GM12873 (cell line): ENCODE results near the gene MYBPH.

Source experiments
- TF ChIP-seq, protein P1 (sequence below): IDR thresholded peaks from 2 replicates; pipeline ENCODE4 v1.5.1; 2012; ENCODE audit warnings: low read depth, mild to moderate bottlenecking, moderate library complexity, low read length, control low read depth; ENCODE audit not compliant: insufficient read depth; ENCODE audit errors: missing control alignments

Gene MYBPH

DNA sequence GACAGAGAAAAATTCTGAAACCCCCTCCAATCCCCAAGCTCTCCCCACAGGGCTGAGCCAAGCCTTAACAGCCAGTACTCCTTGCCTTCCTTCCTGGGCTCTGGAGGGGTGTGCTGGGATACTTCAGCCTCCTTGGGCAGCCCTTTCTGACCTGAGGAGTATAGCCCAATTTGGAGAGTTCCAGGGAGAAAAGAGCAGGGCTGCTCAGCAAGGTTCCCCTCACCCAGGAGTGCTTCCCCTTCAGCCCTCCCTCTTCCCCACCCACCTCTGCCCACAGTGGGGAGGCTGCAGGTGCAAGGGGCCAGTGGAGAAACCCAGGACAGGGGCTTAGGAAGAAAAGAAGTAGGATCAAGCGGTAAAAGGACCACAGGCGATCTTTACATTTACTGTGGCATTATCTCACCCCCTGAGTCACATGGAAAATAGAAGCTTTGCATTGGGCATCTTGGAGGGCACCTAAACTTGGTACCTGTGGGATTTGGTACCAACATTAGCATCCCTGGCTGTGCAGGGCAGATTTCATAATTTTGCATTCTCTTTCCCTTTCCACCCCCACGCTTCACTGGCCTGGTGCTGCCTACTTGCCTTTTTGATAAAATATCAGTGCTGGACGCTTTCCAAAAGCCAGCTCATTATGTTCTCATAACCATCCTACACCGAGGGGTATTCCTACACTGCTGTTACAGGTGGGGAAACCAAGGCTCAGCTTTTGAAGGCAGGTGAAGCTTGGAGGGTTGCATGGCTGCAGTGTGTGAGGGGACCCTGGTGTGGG, 50.9 kb downstream of the MYBPH start:
- TF ChIP-seq, protein P1, sequence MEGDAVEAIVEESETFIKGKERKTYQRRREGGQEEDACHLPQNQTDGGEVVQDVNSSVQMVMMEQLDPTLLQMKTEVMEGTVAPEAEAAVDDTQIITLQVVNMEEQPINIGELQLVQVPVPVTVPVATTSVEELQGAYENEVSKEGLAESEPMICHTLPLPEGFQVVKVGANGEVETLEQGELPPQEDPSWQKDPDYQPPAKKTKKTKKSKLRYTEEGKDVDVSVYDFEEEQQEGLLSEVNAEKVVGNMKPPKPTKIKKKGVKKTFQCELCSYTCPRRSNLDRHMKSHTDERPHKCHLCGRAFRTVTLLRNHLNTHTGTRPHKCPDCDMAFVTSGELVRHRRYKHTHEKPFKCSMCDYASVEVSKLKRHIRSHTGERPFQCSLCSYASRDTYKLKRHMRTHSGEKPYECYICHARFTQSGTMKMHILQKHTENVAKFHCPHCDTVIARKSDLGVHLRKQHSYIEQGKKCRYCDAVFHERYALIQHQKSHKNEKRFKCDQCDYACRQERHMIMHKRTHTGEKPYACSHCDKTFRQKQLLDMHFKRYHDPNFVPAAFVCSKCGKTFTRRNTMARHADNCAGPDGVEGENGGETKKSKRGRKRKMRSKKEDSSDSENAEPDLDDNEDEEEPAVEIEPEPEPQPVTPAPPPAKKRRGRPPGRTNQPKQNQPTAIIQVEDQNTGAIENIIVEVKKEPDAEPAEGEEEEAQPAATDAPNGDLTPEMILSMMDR, result no peak

DNA sequence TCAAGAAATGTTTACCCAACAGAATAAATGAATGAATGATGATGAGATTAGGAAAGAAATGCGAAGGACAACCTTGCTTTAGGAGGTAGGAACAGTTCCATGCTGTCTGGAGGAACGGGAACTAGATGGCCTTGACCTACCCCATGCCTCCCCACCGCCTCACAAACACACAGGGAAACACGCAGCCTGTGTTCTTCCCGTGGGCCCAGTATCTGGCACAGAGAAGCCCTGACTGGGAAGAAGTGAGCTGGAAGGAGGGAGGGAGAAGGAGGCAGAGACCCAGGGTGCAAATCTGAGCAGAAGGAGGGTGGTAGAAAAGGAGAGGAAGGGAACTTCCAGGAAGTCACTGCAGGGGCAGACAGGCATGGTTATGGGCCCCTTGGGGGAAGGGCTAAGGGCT, 51.6 kb downstream of the MYBPH start:
- TF ChIP-seq, protein P1, result no peak

DNA sequence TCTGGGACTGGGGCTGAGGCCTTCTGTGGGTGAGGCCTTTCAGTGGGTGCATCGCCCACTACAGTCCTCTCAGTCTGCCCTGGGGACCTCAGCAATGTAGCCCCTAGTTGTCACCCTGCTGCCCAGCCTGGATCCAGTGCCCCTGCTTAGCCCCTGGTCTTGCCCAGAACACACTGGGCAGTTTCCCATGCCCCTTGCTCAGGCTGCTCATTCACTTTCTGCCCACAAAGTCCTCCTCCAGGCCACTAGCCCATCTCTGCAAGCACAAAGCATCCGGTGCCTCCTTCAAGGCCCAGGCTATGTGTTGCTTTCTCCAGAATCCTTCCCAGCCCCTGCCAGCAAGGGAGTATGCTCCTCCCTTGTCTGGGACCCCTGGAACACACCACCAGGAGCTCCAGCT, 53.5 kb downstream of the MYBPH start:
- TF ChIP-seq, protein P1, result no peak

DNA sequence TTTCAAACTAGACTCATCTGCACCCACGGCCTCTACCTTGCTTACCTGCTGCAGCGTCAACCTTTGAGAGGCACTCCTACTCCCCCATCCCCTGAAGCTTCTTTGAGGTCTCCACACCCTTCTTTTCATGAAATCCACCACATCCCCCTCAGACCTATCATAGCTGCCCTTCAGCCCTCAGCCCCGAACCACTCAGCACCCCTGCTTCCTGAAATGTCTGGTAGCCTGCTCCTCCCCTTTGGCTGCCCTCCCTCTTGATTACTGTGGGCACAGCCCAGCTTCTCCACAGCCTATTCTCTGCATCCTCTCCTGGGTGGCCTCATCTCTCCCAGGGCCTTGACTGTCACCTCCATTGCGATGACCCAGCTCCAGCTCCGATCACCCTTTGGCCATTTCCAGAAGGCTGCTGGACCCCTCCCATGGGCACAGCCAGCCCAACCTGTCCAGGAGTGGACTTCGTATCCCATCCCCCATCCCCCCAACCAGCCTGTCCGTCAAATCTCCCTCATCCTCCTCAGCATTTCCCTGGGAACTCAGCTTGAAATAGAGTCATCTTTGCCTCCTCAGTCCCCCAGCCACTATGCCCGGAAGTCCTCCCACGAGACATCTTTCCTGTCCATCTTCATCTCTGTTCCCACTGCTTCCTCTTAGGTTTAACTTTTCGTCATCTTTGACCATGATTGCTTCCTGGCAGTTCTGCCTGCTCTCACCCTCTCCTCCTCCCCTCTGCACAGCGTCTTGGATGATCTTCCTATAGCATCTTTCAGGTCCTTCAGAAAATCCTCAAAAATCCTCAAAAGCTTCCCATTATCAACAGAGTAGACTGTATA, 54.2 kb downstream of the MYBPH start:
- TF ChIP-seq, protein P1, result no peak

DNA sequence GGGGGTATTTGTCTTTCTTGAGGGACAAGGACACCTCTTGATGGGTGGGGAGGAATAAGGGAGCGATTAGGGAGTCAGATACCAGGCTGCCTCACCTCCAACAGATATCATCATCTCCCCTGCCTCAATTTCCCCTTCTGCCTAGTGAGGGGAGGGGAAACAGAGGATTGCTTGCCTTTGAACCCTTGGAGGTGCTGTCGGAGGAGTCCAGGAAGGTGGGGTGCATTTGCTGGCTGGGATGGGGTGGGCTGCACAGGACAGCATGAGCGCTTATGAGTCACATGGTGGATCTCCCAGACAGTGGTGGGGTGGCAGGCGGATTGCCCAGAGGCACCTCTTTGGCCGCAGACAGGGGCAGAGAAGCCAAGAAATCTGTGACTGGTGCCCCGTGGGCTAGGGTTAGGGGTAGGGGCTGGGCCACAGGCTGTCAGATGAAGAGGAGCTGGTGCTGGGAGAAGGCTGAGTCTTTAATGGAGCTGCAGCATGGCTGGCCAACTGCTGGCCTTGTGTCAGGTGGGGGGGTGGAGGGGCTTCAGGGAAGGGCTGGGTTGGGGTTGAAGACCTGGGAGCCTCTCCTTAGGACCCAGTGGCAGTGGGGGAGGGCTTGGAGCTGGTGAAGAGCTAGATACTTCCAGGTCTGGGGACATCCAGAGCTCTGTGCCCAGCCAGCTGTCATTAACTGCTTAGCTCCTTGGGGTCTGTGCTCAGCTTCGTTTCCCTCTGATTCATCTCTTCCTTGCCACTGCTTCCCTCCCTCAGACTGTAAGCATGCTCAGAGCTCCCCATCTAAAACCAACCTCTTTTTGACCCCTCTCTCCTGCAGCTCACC, 55.1 kb downstream of the MYBPH start:
- TF ChIP-seq, protein P1, result no peak
